Stimulated activated CD8-positive, alpha-beta memory T cell treated with anti-CD3 and anti-CD28 coated beads, Interleukin-15, amount 100 ng/mL, for 24 hours (primary cell): Measurements from ENCODE around the gene PILRA.
"Not testable (repeated sequence)": the region's sequence is repeated elsewhere in the genome, so short reads cannot be mapped to it uniquely, and the experiment has no call there.

Experiments
- DNase-seq: peaks from one replicate; pipeline ENCODE4 v3.0.0-alpha.2; 2020; ENCODE audit warnings: low read depth

The PILRA gene

GRCh38 chr7:100358027-100358856 lies 15.0 kb upstream of the PILRA start, which contains the start of gene PILRB:
TSS of gene PILRB (plus strand) at chr7:100358117. CDS start at chr7:100358303, 186 bp downstream.
- no peak for DNase-seq

- no peak for DNase-seq
Observed at GRCh38 chr7:100358857-100359212, 14.5 kb upstream of the PILRA start.

DNA sequence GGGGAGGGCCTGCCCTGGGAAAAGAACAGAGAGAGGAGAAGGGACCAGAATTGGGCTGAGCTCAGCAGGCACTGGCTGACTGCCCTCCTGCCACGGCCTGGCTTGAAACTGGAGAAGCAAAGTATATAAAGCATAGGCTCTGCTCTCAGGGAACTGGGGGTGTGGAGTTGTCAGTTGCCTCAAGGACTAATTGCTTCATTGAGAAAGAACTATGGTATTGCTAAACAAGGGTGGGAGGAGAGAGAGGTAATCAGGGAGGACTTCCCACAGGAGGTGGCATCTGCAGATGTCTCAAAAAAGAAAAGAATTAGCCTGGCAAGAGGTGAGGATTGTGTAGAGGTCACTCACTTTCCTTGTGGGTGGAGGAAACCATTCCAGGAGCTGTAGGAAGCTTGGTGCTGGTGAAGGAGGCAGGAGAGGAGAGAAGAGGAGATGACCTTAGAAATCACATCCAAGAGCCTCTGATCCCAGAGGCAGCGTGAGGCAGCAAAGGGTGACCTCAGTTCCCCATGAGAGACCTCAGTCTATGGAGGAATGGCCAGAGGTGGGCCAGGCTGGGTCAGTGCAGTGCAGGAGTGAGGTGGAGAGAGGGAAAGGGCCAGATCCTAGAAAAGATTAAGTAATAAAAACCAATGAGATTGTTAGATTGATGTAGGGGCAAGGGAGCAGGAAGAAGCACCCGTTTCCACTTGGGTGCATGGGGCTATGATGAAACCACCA lies 13.0 kb upstream of the PILRA start:
- no peak for DNase-seq

- DNase-seq, result no peak
Observed at GRCh38 chr7:100363098-100363497, 10.2 kb upstream of the PILRA start.

GRCh38 chr7:100363797-100364196 lies 9.5 kb upstream of the PILRA start:
- DNase-seq, result not testable (repeated sequence)

- DNase-seq, result no peak
Observed at GRCh38 chr7:100364480-100364879, 8.8 kb upstream of the PILRA start.

- DNase-seq, result not testable (repeated sequence)
Observed at GRCh38 chr7:100365998-100366367, 7.3 kb upstream of the PILRA start.

DNA sequence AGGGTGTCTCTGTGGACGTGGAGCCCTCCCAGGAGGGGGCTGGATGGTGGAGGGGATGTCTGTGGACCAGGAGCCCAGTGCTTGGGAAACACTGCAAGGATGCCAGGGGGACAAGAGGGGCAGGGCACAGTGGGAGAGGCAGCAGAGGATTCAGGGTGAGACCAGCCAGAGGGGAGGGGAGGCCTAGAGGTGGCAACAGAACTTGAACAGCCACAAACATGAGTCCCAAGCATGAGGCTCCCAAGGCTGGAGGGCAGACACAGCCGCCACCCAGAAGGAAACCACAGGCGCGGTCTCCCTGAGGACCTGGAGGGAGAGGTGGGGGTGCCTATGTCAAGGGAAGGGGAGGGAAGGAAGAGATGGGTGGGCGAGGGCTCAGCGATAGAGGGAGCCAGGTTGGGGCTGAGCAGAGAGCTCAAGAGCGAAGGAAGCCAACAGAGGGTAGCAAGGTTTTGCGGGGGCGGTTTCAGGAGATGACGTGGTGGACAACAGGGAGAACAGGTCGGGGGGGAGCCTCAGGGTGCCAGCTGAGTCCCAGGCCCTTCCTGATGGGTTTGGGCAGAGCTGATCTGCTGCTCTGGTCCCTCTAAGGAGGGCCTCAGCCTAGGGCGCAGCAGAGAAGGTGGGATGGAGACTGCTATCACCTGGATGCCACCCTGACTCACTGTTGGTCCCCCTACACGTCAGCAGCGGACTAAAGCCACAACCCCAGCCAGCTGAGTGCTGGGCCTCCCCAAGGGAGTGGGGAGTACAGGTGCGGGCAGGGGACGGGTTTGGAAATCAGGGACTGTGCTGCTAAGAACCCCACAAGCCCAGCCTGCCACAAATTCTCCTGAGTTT lies 6.7 kb upstream of the PILRA start:
- DNase-seq, result no peak

- DNase-seq, result no peak
Observed at GRCh38 chr7:100367251-100367620, 6.1 kb upstream of the PILRA start.

- DNase-seq, result no peak
Observed at GRCh38 chr7:100367676-100368613, 5.3 kb upstream of the PILRA start.

- no peak for DNase-seq
Observed at GRCh38 chr7:100369105-100369504, 4.2 kb upstream of the PILRA start.

- DNase-seq, result no peak
Observed at GRCh38 chr7:100370303-100370702, 3.0 kb upstream of the PILRA start.

DNA sequence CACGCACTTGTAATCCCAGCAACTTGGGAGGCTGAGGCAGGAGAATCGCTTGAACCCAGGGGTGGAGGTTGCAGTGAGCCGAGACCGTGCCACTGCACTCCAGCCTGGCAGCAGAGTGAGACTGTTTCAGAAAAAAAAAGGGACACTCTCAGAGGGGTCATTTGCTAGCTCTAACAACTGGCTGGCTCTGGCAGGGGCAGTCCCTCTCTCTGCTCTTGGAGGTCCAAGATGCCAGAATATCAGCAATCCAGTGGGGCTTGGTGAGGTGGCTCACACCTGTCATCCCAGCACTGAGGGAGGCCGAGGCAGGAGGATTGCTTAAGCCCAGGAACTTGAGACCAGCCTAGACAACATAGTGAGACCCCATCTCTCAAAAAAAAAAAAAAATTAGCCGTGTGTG lies 2.5 kb upstream of the PILRA start:
- DNase-seq, result no peak

- DNase-seq, result no peak
Observed at GRCh38 chr7:100371561-100372171, 1.6 kb upstream of the PILRA start.

- no peak for DNase-seq
Observed at GRCh38 chr7:100372256-100372655, 1.0 kb upstream of the PILRA start.

DNA sequence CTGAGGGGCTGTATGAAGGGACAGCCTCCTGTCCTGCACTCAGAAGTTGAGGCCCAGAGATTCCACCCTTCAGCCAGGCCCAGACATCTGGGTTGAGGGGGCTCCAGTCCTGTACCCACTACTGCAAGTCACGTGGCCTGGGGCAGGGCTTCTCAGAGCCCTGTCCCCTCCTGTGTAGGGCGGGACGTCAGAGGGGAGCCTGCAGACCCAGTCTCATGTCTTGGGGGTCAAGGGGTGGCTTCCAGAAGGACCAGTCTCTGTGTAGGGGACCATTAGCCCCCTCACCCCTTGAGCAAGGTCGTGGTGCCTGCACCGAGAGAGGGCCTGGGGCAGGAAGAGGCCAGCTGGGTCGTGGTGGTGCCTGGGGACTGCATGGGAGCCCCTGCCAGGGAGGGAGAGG lies 593 bp upstream of the PILRA start:
- no peak for DNase-seq

GRCh38 chr7:100373870-100374598 lies 747 bp downstream of the PILRA start:
- DNase-seq, result not testable (repeated sequence)

DNA sequence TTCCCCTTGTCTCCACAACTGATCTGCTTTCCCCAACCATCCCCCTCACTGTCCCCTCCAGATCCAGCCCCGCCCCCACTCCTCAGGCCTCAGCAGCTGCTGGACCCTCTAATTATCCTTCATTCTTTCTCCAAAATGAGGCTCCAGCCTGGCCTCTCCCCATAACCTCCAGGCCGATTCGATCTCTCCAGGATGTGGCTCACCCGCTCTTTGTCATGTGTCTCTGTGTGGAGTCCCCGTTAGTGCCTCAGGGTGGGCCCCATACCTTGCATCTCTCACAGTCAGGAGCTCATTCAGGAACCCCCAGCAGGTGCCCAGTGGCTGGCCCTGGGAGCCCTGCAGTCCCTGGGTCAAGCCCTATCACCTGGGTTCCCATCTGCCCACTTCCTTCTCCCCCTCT lies 1.3 kb downstream of the PILRA start:
- no peak for DNase-seq

GRCh38 chr7:100376066-100376465 lies 2.8 kb downstream of the PILRA start:
- DNase-seq, result no peak

GRCh38 chr7:100378114-100378755 lies 4.9 kb downstream of the PILRA start:
- DNase-seq, result no peak
